OCI-LY7 (cell line): ENCODE measurements around the gene SBNO1.

Experiments
- CTCF ChIP-seq: fragments of 200-600 bp; sonication (generic); conservative IDR thresholded peaks from 2 replicates; pipeline ENCODE4 v1.5.1; 2014; ENCODE audit warnings: mild to moderate bottlenecking, antibody characterized with exemption, low read length, moderate library complexity, mixed read lengths
- EZH2phosphoT487 ChIP-seq: fragments of 200-600 bp; sonication (generic); IDR thresholded peaks from 2 replicates; pipeline ENCODE4 v1.6.1; 2018; ENCODE audit warnings: low read depth, borderline replicate concordance, mild to moderate bottlenecking, mixed run types, antibody characterized with exemption, low read length, moderate library complexity, mixed read lengths

- TF ChIP-seq EZH2phosphoT487 = no peak
- no peak for TF ChIP-seq CTCF
Observed at GRCh38 chr12:123389560-123390351, 25.1 kb upstream of the SBNO1 start.
